Stimulated activated CD4-positive, alpha-beta T cell treated with anti-CD3 and anti-CD28 coated beads, Interleukin-1b, Interleukin-23, amount 100 ng/mL, for 48 hours (primary cell): Measurements from ENCODE around the gene SLC2A3.
"Not testable (repeated sequence)": the region's sequence is repeated elsewhere in the genome, so short reads cannot be mapped to it uniquely, and the experiment has no call there.

Source experiments
- DNase-seq: peaks from one replicate; pipeline ENCODE4 v3.0.0-alpha.2; 2020

SLC2A3 gene

DNA sequence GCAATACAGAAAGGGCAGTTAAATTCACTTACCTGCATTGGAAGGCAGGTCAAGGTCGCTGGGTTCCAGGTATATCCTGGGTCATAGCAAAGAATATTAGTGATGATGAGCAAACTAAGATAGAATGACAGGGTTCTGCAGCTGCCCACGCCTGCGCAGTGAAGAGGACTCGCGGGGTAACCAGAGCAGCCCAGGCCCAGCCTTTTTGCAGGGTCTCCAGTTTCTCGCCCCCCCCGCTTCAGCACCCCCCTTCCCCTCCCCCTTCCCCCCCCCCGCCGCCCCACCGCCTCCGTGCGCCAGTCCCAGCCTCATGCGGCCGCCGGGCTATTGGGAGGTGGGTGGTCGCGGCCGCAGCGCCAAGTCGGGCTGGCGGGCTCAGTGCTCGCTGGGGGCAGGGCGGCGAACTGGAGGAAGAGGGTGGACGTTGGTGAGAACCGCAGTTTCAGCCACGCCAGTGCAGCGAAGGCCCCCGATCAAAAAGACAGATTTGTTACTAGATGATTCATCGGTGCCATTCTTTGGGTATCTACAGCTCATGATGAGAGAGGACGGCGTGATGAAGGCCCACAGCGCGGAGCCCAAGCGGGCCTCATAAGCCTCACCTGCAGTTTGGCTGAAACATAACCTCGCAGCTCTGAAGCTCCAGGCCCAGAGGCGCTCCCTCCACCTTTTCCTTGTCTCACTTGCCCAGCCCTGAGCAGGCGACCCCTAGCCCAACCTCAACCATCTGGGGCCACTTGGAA lies 20.2 kb downstream of the SLC2A3 start:
- no peak for DNase-seq

GRCh38 chr12:7910106-7910505 lies 25.9 kb downstream of the SLC2A3 start:
- not testable (repeated sequence) for DNase-seq

DNA sequence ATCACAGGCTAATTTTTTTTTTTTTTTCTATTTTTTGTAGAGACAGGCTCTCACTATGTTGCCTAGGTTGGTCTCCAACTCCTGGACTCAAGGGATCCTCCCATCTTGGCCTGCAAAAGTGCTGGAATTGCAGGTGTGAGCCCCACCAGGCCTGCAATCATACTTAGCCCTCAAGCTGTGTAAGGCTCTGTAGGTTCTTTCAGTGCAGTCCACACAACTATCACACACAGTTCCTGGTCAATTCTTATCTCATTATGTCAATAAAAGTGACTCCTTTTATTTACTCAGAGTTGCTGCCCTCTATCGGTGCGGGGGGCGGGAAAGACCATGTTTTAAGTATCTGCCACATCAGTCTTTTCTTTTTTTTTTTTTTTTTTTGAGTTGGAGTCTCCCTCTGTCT lies 29.0 kb downstream of the SLC2A3 start:
- DNase-seq: peak; percentile 26

DNA sequence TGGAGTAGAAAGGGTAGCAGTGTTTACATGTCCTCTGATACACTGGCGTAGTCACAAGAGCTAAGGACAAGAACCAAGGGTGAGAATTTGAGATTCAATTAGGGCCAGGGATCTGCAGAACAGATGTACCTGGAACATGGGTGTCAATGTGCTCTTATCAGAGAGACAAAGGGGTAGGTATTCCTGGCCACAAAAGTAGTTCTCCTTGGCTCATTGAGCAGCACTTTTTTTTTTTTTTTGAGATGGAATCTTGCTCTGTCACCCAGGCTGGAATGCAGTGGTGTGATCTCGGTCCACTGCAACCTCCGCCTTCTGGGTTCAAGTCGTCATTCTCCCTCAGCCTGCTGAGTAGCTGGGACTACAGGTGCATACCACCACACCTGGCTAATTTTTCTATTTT lies 29.7 kb downstream of the SLC2A3 start:
- DNase-seq: not testable (repeated sequence)

DNA sequence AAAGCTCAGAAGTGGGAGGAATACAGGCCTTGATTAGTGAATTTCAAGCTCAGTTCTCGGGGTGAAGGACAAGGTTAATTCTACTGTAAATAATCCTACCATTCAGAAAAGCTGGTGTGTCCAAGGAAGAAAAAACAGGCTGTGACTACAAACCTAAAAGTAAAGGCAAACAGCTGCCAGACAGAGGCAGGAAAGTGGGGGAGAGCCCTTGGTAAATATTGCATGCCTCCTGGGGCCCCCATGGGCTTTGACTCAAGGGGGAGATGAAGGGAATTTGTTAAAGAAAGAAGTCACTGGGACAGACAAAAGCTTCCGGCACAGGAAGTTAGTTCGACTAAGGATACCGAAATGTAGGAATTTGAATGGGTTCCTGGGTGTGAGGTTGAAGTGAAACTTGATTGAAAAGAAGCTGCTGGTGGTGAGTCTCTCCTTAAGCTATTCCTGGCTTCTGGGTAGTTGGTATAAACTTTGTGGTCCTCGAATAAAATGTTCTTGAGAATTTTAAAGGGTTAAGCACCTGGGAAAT lies 30.3 kb downstream of the SLC2A3 start:
- not testable (repeated sequence) for DNase-seq

DNA sequence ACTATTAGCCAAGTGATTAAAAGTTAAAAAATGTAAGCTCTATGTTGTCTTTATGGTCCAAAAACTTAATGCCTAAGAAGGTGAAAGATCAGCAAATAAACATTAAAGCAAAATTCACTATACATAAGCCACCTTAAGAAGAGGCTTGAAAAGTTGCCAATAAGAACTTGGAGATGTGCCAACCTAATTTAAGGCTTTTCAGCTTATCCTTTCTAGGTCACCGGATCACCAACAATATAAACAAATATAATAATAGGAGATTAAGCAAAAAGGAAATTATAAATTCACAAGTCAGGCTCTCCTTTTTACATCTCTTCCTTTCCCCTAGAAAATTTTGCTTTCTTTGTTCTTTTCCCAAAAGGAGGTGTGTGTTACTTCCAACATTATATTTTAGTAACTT lies 30.9 kb downstream of the SLC2A3 start:
- no peak for DNase-seq

GRCh38 chr12:7902416-7902815 lies 33.6 kb downstream of the SLC2A3 start:
- not testable (repeated sequence) for DNase-seq

- DNase-seq: no peak
Observed at GRCh38 chr12:7899755-7900154, 36.2 kb downstream of the SLC2A3 start.

DNA sequence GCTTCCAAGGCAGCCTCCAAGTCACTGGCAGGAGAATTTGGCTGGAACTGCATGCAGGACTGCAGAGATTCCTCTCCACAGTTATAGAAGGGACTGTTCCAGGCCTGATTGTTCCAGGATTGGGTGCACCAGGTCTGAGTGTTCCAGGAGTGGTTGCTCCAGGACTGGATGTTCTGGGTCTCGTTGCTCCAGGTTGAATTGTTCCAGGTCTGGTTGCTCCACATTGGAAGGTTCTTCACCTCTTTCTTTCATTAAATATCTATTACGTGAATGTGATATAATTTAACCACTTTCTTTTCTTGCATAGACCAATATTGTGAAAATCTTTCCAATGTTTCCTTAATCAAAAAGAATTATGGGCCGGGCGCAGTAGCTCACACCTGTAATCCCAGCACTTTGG lies 39.3 kb downstream of the SLC2A3 start:
- not testable (repeated sequence) for DNase-seq

DNA sequence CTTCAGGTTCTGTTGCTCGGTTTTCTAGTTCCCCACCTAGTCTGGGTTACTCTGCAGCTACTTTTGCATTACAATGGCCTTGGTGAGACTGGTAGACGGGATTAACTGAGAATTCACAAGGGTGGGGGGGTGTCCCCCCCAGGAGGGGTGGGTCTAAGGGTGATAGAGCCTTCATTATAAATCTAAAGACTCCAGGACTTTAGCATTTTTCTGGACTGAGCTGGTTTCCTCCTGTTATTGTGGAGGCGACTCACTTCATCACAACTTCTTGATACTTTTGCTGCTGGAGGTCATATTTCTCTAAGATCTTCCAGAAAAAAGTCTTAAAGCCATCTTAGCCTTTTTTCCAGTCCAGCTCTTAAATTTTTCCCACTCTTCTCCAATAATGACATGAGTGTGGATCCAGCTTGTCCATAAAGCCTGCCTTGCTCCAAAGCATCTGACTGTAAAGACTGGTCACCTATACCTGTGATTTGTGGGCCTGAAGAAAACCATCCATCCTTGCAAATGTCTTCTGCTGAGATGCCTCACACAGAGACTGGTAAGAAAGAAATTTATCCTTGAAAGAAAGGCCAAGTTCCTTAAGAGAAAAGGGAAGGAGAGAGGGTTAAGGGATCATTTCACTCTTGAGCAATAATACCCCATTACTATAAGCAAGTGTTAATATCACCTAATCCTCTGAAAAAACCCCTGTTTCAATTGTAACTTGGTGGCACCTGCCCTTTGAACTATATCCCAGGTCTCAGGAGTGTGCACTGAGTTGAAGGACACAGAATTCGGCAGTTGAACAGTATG lies 43.6 kb downstream of the SLC2A3 start:
- no peak for DNase-seq

GRCh38 chr12:7884689-7885088 lies 51.3 kb downstream of the SLC2A3 start:
- DNase-seq: no peak

GRCh38 chr12:7881736-7882120 lies 54.3 kb downstream of the SLC2A3 start:
- DNase-seq: not testable (repeated sequence)

- DNase-seq: not testable (repeated sequence)
Observed at GRCh38 chr12:7880952-7881735, 54.8 kb downstream of the SLC2A3 start.

GRCh38 chr12:7879246-7879645 lies 56.7 kb downstream of the SLC2A3 start:
- no peak for DNase-seq

DNA sequence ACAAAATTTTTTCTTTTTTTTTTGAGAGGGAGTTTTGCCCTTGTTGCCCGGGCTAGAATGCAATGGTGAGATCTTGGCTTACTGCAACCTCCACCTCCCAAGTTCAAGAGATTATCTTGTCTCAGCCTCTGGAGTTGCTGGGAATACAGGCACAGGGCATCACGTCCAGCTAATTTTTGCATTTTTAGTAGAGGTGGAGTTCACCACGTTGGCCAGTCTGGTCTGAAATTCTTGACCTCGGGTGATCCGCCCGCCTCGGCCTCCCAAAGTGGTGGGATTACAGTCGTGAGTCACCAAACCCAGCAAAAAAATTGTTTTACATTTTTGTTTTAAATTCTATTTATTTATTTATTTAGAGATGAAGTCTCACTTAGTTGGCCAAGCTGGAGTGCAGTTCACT lies 58.6 kb downstream of the SLC2A3 start:
- no peak for DNase-seq

- DNase-seq: no peak
Observed at GRCh38 chr12:7872566-7873319, 63.2 kb downstream of the SLC2A3 start, which contains the start of gene SLC2A14. TSS of gene SLC2A14 (minus strand) at chr12:7872915. CDS start at chr12:7869880, 3,035 bp downstream.

- DNase-seq: no peak
Observed at GRCh38 chr12:7870335-7870734, 65.7 kb downstream of the SLC2A3 start.
